Measurements from ENCODE around the gene TSPAN2. TPM values are rescaled to one million over a fixed set of nuclear protein-coding genes. Genes with fewer than 3 reads are reported as not detected.

The TSPAN2 gene
- total RNA-seq, 2 donors from 2014 or later = 7.1 to 10.7 TPM

DNA sequence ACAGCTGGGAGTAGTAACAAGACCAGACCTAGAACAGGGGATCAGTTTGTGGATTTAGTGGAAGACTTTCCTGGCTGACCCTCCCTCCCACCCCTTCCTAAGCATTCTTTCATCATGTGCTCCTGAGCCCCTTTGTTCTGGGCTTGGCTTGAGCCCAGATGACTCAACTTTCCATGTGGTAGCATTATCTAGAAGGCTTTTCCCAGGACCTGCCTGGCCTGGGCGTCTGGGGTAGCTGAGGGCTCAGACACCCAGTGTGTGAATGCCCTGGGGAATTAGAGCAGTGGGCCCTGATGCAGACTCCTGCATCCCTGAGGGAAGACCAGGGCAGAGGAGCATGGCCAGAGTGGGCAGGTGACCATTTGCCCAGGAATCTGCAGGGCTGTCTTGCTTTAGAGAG, 44.1 kb upstream of the TSPAN2 start:
- no peak overlapping the region for H3K4me3 Mint-ChIP-seq
- Histone ChIP-seq H3K4me1 (ENCODE audit: control insufficient read depth, insufficient read depth, low read length) (peaks cover 14% of the 10 kb centered on the region), H3K27me3 (ENCODE audit: control insufficient read depth, insufficient read depth, low read length, poor library complexity, severe bottlenecking) (no peaks in the 10 kb centered on the region), H3K9ac (ENCODE audit: extremely low read depth, low read length, poor library complexity, severe bottlenecking) (no peak overlapping the region), H3K36me3 (ENCODE audit: control insufficient read depth, insufficient read depth, low read length) (no peaks in the 10 kb centered on the region), H3K27ac (ENCODE audit: low read depth, low read length) (no peak overlapping the region), H3K9me3 (ENCODE audit: control insufficient read depth, low read length) (no peaks in the 10 kb centered on the region), H3K4me3 (ENCODE audit: low read length) (no peak overlapping the region)
- no peak overlapping the region for H3K27ac Mint-ChIP-seq
- 60 to 73% methylated on average over 1 of the region's 1 CpG for WGBS, 2 experiments (ENCODE audit: insufficient coverage in 1 of 2, insufficient read length in 1 of 2)
- no peaks in the 10 kb centered on the region for H3K9me3 Mint-ChIP-seq
- TF ChIP-seq, protein P1, sequence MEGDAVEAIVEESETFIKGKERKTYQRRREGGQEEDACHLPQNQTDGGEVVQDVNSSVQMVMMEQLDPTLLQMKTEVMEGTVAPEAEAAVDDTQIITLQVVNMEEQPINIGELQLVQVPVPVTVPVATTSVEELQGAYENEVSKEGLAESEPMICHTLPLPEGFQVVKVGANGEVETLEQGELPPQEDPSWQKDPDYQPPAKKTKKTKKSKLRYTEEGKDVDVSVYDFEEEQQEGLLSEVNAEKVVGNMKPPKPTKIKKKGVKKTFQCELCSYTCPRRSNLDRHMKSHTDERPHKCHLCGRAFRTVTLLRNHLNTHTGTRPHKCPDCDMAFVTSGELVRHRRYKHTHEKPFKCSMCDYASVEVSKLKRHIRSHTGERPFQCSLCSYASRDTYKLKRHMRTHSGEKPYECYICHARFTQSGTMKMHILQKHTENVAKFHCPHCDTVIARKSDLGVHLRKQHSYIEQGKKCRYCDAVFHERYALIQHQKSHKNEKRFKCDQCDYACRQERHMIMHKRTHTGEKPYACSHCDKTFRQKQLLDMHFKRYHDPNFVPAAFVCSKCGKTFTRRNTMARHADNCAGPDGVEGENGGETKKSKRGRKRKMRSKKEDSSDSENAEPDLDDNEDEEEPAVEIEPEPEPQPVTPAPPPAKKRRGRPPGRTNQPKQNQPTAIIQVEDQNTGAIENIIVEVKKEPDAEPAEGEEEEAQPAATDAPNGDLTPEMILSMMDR (conservative IDR thresholded peaks at IDR 0.05) = no peak
- no peaks in the 10 kb centered on the region for H3K36me3 Mint-ChIP-seq (ENCODE audit: low read depth)
- peaks cover 19% of the 10 kb centered on the region for H3K27me3 Mint-ChIP-seq (ENCODE audit: insufficient read depth)
- peaks cover 41% of the 10 kb centered on the region for H3K4me1 Mint-ChIP-seq
- no peak for DNase-seq

DNA sequence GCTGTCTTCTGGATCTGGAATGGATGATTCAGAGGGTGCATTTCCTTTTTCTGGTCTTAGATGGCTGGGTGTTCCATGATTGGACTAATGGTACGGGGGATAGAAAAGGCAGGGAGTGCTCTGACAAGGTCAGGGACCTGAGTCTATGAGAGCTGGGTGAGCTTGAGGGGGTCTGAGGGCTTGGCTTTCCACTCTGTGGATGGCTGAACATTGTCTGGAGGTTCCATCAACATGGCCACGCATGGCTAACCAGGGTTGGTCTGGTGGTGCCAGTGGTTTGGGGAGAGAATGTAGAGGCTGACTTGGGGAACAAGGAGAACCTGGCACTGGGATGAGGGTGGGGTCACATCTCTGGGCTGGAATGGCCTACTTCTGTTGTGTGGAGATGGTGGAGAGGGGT, 41.5 kb upstream of the TSPAN2 start:
- Histone ChIP-seq H3K27me3 (ENCODE audit: control insufficient read depth, insufficient read depth, low read length, poor library complexity, severe bottlenecking) (no peaks in the 10 kb centered on the region), H3K36me3 (ENCODE audit: control insufficient read depth, insufficient read depth, low read length) (no peaks in the 10 kb centered on the region), H3K27ac (ENCODE audit: low read depth, low read length) (no peak overlapping the region), H3K4me3 (ENCODE audit: low read length) (no peak overlapping the region), H3K9me3 (ENCODE audit: control insufficient read depth, low read length) (no peaks in the 10 kb centered on the region), H3K4me1 (ENCODE audit: control insufficient read depth, insufficient read depth, low read length) (peaks cover 6% of the 10 kb centered on the region), H3K9ac (ENCODE audit: extremely low read depth, low read length, poor library complexity, severe bottlenecking) (no peak overlapping the region)
- Mint-ChIP-seq H3K4me1 (peaks cover 16% of the 10 kb centered on the region), H3K27ac (no peak overlapping the region), H3K36me3 (ENCODE audit: low read depth) (no peaks in the 10 kb centered on the region), H3K4me3 (no peak overlapping the region), H3K27me3 (ENCODE audit: insufficient read depth) (peaks cover 12% of the 10 kb centered on the region), H3K9me3 (no peaks in the 10 kb centered on the region)
- no peak for DNase-seq
- WGBS, 2 experiments (ENCODE audit: insufficient coverage in 1 of 2, insufficient read length in 1 of 2) = 86% methylated on average over 2 of the region's 2 CpGs; no CpG with 5 or more reads in 1 of the 2 experiments
- TF ChIP-seq, protein P1 (conservative IDR thresholded peaks at IDR 0.05) = no peak

DNA sequence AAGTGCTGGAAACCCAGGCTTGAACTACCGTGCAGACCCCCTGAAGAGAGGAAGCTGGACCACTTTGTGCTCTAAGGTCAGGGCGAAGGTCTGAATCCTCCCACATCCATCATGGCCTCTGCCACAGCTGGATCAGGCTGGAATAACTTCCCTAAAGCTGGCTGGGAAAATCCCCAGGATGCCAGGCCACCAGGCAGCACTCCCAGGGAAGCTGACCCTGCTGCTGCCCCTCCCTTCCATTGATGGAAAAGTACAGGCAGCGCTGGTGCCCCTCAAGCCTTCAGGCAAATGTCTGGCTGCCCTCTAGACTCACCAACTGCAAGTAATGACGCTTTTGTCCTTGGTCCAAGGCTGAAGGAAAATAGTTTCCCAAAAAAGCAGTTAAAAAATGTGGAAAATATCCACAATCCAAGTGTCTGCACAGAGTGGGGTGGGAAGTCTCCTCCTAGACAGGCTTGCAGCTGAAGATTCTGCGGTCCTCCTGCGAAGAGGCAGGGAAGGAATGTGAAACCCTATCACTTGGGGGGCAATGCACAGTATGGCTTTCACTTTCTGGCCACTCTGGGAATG, 39.9 kb upstream of the TSPAN2 start:
- no peak for DNase-seq
- Histone ChIP-seq H3K9ac (ENCODE audit: extremely low read depth, low read length, poor library complexity, severe bottlenecking) (no peak overlapping the region), H3K9me3 (ENCODE audit: control insufficient read depth, low read length) (peaks cover 6% of the 10 kb centered on the region), H3K36me3 (ENCODE audit: control insufficient read depth, insufficient read depth, low read length) (no peaks in the 10 kb centered on the region), H3K27ac (ENCODE audit: low read depth, low read length) (no peak overlapping the region), H3K4me1 (ENCODE audit: control insufficient read depth, insufficient read depth, low read length) (no peaks in the 10 kb centered on the region), H3K4me3 (ENCODE audit: low read length) (no peak overlapping the region), H3K27me3 (ENCODE audit: control insufficient read depth, insufficient read depth, low read length, poor library complexity, severe bottlenecking) (no peaks in the 10 kb centered on the region)
- Mint-ChIP-seq H3K27ac (no peak overlapping the region), H3K9me3 (no peaks in the 10 kb centered on the region), H3K27me3 (ENCODE audit: insufficient read depth) (peaks cover 4% of the 10 kb centered on the region), H3K36me3 (ENCODE audit: low read depth) (no peaks in the 10 kb centered on the region), H3K4me3 (no peak overlapping the region), H3K4me1 (peaks cover 7% of the 10 kb centered on the region)
- WGBS, 2 experiments (ENCODE audit: insufficient coverage in 1 of 2, insufficient read length in 1 of 2) = 93 to 97% methylated on average over 4 to 6 of the region's 6 CpGs
- TF ChIP-seq, protein P1 (conservative IDR thresholded peaks at IDR 0.05) = no peak
